ENCODE measurements around the gene TMEM222. TPM values are rescaled to one million over a fixed set of nuclear protein-coding genes. Genes with fewer than 3 reads are reported as not detected.
"Not testable (repeated sequence)": the region's sequence is repeated elsewhere in the genome, so short reads cannot be mapped to it uniquely, and the experiment has no call there.

Gene TMEM222
- total and polyA plus RNA-seq, 2 of the 4 experiments (the other 2 are of a cell fraction), result 19.9 to 54.1 TPM

GRCh38 chr1:27289125-27289524 is 32.8 kb upstream of the TMEM222 start:
- H2BK120ac ChIP-seq (ENCODE audit: low read depth, low read length); intact Hi-C loops (cut with micrococcal nuclease); H3K4me2 ChIP-seq (ENCODE audit: low read depth, low read length); H4K91ac ChIP-seq (ENCODE audit: insufficient read depth, low read depth, low read length); H2AFZ ChIP-seq (replicated peaks; ENCODE audit: low read length, poor library complexity); H3K9me3 ChIP-seq (ENCODE audit: control insufficient read depth, insufficient read depth, low read length); H3K9ac ChIP-seq (ENCODE audit: low read depth, low read length); H4K5ac ChIP-seq (ENCODE audit: low read depth, low read length); H2AK5ac ChIP-seq (ENCODE audit: low read depth, low read length); POLR2A ChIA-PET (ENCODE audit: unreplicated experiment); H3K4me1 ChIP-seq (ENCODE audit: control insufficient read depth, insufficient read depth, low read length); CTCF ChIA-PET; H2AK9ac ChIP-seq (replicated peaks; ENCODE audit: low read depth, low read length, poor library complexity); BruUV-seq (replicated peaks); H3K27me3 ChIP-seq (ENCODE audit: control insufficient read depth, insufficient read depth, low read length); H4K8ac ChIP-seq (ENCODE audit: low read depth in 2 of 2, low read length in 2 of 2); H2BK20ac ChIP-seq (ENCODE audit: low read depth, low read length); H3K4me3 ChIP-seq (ENCODE audit: insufficient read depth, low read depth, low read length); H3K27ac ChIP-seq (ENCODE audit: insufficient read depth, low read length); H2BK15ac ChIP-seq (ENCODE audit: low read depth, low read length); H2BK5ac ChIP-seq (ENCODE audit: low read depth, low read length, poor library complexity, severe bottlenecking); H3K4ac ChIP-seq (ENCODE audit: low read depth, low read length); H3K79me1 ChIP-seq (ENCODE audit: low read depth in 1 of 2, low read length in 2 of 2); H3K9me1 ChIP-seq (ENCODE audit: insufficient read depth, low read length); dilution Hi-C loops (cut with HindIII; ENCODE audit: low sequenced_read_pairs, unreplicated experiment); H3K14ac ChIP-seq (replicated peaks; ENCODE audit: low read depth, low read length); H4K20me1 ChIP-seq (ENCODE audit: insufficient read depth, low read length); ATAC-seq (ENCODE audit: low read depth); H3K18ac ChIP-seq (ENCODE audit: low read depth, low read length); H3K23ac ChIP-seq (ENCODE audit: low read depth, low read length); DNase-seq; H3K56ac ChIP-seq (ENCODE audit: extremely low read depth, insufficient read depth, low read length): not testable (repeated sequence)
- 91% methylated on average over 4 of the region's 29 CpGs; no CpG with 5 or more reads in 1 of the 2 experiments for WGBS, 2 experiments (ENCODE audit: extremely low coverage in 2 of 2, insufficient read length in 1 of 2)
- in situ Hi-C loops (cut with MboI; ENCODE audit: low sequenced_read_pairs), result loop anchor here (10.0 kb wide), 1 partner anchor 244 kb away; no protein-coding TSS in a partner anchor
- peaks cover 13% of the 10 kb centered on the region for H3K36me3 ChIP-seq (ENCODE audit: control insufficient read depth, insufficient read depth, low read length)

Measured in IMR-90 (cell line).